Measurements from ENCODE around the gene SLC40A1.

The SLC40A1 gene

DNA sequence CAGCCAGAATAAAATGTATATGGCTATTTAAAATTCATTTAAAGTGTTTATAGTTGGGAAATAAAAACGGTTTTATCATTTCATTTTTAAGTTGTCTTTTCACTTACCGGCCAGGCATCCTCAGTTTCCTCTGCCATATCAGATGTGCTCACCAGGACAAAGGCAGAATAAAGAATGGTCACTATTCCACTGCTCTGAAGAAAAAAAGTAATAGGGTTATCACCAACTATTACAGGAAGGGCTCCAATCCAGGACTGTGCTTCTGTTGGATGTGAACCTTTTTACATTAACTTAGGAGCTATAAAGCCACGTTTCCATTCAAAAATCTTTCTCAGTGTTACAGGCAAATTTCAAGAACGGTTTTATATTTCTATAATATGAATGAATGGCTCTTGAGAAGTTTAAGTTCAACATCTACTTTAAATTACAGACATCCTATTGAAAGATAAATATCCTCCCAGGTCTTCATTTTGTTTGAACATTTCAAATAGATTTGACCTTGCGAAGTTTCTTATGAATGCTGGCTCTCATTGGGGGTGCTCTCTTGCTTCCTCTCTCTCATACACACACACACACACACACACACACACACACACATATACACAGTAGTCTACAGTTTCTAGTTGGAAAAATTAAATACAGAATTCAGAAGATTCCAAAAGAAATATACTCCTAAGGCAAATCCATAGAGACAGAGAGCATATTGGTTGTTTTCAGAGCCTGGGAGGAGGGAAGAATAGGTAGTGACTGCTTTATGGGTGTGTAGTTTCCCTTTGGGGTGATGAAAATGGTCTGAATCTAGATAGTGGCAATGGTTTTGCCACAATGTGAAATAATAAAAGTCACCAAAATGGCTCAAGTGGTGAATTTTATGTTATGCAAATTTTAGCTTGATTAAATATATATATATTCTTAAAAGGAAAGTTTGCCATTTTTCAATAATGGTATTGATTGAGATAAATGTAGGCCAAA, 2.9 kb upstream of the SLC40A1 start:
- Histone ChIP-seq H3K79me2 (ENCODE audit: control insufficient read depth, low read length) (no peaks in the 10 kb centered on the region), H4K20me1 (ENCODE audit: control insufficient read depth, insufficient read depth, low read depth, low read length) (no peaks in the 10 kb centered on the region), H3K36me3 (ENCODE audit: control insufficient read depth, low read length) (no peaks in the 10 kb centered on the region)

DNA sequence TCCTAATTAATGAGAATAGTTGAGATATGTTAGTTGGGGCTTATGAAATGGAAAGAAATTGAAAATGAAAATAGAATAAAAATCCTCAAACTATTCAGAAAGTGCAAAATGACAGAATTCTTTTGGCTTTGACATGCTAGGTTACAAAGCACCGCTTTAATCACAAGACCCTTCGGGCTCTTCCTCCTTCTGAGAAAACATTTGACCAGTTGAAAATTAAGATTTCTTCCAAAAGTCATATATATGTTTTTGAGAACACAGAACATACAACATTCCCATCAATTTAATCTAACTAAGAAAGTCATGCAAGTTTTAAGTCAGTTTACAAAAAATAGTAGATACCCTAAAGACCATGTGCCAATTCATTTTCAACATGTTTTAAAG, 2.2 kb upstream of the SLC40A1 start:
- Histone ChIP-seq H3K9me2 (replicated peaks; ENCODE audit: control insufficient read depth, low read length) (no peaks in the 10 kb centered on the region), H3K27ac (ENCODE audit: low read depth, low read length) (no peak overlapping the region), H3K36me3 (ENCODE audit: control insufficient read depth, low read length) (no peaks in the 10 kb centered on the region), H3F3A (ENCODE audit: control insufficient read depth, insufficient read depth) (no peaks in the 10 kb centered on the region), H3K4me1 (ENCODE audit: control insufficient read depth, low read length) (no peaks in the 10 kb centered on the region), H3K9me3 (ENCODE audit: control insufficient read depth, insufficient read depth, low read length) (no peaks in the 10 kb centered on the region), H4K20me1 (ENCODE audit: control insufficient read depth, insufficient read depth, low read depth, low read length) (no peaks in the 10 kb centered on the region), H3K4me3 (ENCODE audit: low read length) (no peak overlapping the region), H3K27me3 (ENCODE audit: control insufficient read depth, low read length) (peaks cover 31% of the 10 kb centered on the region), H3K4me2 (ENCODE audit: low read length) (no peak overlapping the region), H3K79me2 (ENCODE audit: control insufficient read depth, low read length) (no peaks in the 10 kb centered on the region)
- TF ChIP-seq, protein P1, sequence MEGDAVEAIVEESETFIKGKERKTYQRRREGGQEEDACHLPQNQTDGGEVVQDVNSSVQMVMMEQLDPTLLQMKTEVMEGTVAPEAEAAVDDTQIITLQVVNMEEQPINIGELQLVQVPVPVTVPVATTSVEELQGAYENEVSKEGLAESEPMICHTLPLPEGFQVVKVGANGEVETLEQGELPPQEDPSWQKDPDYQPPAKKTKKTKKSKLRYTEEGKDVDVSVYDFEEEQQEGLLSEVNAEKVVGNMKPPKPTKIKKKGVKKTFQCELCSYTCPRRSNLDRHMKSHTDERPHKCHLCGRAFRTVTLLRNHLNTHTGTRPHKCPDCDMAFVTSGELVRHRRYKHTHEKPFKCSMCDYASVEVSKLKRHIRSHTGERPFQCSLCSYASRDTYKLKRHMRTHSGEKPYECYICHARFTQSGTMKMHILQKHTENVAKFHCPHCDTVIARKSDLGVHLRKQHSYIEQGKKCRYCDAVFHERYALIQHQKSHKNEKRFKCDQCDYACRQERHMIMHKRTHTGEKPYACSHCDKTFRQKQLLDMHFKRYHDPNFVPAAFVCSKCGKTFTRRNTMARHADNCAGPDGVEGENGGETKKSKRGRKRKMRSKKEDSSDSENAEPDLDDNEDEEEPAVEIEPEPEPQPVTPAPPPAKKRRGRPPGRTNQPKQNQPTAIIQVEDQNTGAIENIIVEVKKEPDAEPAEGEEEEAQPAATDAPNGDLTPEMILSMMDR (IDR thresholded peaks at IDR 0.05; ENCODE audit: low read depth, low read length, poor library complexity, severe bottlenecking) = no peak
- no peak for TF ChIP-seq EZH2phosphoT487 (IDR thresholded peaks at IDR 0.05; ENCODE audit: borderline replicate concordance, low read length)

More for the DNA sequence above, 2.9 kb upstream of the SLC40A1 start:
- H3K9me2 ChIP-seq (replicated peaks; ENCODE audit: control insufficient read depth, low read length) = no peaks in the 10 kb centered on the region
- TF ChIP-seq EZH2phosphoT487 (IDR thresholded peaks at IDR 0.05; ENCODE audit: borderline replicate concordance, low read length) = no peak
- TF ChIP-seq, protein P1 (IDR thresholded peaks at IDR 0.05; ENCODE audit: low read depth, low read length, poor library complexity, severe bottlenecking) = no peak
- no peak overlapping the region for H3K27ac ChIP-seq (ENCODE audit: low read depth, low read length)
- H3K4me3 ChIP-seq (ENCODE audit: low read length) = no peak overlapping the region
- H3K4me2 ChIP-seq (ENCODE audit: low read length) = no peak overlapping the region
- H3K9me3 ChIP-seq (ENCODE audit: control insufficient read depth, insufficient read depth, low read length) = no peaks in the 10 kb centered on the region
- no peaks in the 10 kb centered on the region for H3K4me1 ChIP-seq (ENCODE audit: control insufficient read depth, low read length)
- H3F3A ChIP-seq (ENCODE audit: control insufficient read depth, insufficient read depth) = no peaks in the 10 kb centered on the region
- H3K27me3 ChIP-seq (ENCODE audit: control insufficient read depth, low read length) = peaks cover 31% of the 10 kb centered on the region

DNA sequence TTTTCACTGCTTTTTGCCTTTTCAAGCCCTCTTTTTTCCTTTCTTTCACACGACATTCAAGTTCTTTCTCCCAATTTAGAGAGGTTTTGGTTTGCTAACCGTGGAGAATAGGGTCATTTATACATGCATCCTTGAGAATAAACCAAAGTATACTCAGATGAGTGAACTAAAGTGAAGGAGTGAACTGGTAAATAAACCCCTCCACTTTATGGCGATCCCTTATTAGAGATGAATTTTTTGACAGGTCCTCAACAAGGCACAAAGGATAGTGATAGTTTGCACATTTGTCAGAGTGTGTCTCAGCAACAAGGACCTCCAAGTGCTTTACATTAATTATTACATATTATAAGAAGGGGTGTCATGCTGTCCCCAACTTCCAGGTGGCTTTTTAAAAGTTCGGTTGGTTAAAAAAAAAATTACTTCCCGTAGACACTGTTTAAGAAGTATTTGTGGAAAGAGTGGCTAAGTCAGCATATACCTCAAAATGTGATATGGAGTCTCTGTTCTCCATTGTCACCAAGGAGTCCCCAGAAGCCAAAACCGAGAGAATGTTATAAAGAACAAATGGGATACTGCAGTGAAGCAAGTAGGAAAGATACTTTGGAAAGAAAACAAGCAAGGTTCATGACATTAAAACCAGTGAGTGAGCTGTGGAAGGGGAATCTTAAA, 1.7 kb upstream of the SLC40A1 start:
- Histone ChIP-seq H3K36me3 (ENCODE audit: control insufficient read depth, low read length) (no peaks in the 10 kb centered on the region), H3K4me1 (ENCODE audit: control insufficient read depth, low read length) (no peaks in the 10 kb centered on the region), H3K27ac (ENCODE audit: low read depth, low read length) (no peak overlapping the region), H3K27me3 (ENCODE audit: control insufficient read depth, low read length) (peaks cover 31% of the 10 kb centered on the region), H3K9me3 (ENCODE audit: control insufficient read depth, insufficient read depth, low read length) (no peaks in the 10 kb centered on the region), H4K20me1 (ENCODE audit: control insufficient read depth, insufficient read depth, low read depth, low read length) (no peaks in the 10 kb centered on the region), H3K9me2 (replicated peaks; ENCODE audit: control insufficient read depth, low read length) (no peaks in the 10 kb centered on the region), H3F3A (ENCODE audit: control insufficient read depth, insufficient read depth) (no peaks in the 10 kb centered on the region), H3K4me3 (ENCODE audit: low read length) (no peak overlapping the region), H3K79me2 (ENCODE audit: control insufficient read depth, low read length) (no peaks in the 10 kb centered on the region), H3K4me2 (ENCODE audit: low read length) (no peak overlapping the region)
- TF ChIP-seq, protein P1 (IDR thresholded peaks at IDR 0.05; ENCODE audit: low read depth, low read length, poor library complexity, severe bottlenecking) = no peak
- TF ChIP-seq EZH2phosphoT487 (IDR thresholded peaks at IDR 0.05; ENCODE audit: borderline replicate concordance, low read length) = no peak

All from DOHH2 (cell line).